ENCODE results near the gene ATXN1. TPM values are rescaled to one million over a fixed set of nuclear protein-coding genes. Genes with fewer than 3 reads are reported as not detected.

Gene ATXN1
- total and polyA plus RNA-seq, 2 experiments from 2014 or later, result 14.2 to 20.1 TPM

DNA sequence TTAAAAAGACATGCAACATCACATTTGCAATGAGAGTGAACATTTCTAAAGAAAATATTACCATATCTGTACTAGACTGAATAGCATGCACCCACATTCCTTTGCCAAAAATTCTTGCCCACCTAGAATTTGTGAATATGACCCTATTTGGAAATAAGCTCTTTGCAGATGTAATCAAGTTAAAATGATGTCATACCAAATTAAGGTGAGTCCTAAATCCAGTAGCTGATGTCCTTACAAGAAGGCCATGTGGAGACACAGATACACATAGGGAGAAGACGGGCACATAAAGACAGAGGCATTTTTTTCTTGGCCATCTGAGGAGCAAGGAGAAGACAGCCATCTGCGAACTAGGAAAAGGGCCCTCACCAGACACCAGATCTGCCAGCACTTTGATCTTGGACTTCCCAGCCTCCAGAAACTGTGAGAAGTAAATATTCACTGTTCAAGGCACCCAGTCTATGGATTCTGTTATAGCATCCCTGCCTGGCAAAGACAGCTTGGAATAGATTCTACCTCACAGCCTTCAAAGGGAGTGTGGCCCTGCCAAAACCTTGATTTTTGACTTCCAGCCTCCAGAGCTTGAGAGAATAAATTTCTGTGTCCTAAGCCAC is 22.8 kb upstream of the ATXN1 start:
- Histone ChIP-seq H4K20me1 (ENCODE audit: insufficient read depth) (no peaks in the 10 kb centered on the region), H3K36me3 (ENCODE audit: low read depth) (no peaks in the 10 kb centered on the region), H3K9ac (no peak overlapping the region), H3K27ac (no peak overlapping the region), H3K4me1 (ENCODE audit: insufficient read depth) (peaks cover 5% of the 10 kb centered on the region; the same call in 1 of the 2 replicates), H3F3A (ENCODE audit: insufficient read depth) (no peaks in the 10 kb centered on the region), H3K9me2 (ENCODE audit: insufficient read depth) (no peaks in the 10 kb centered on the region), H3K4me2 (ENCODE audit: unreplicated experiment) (no peak overlapping the region), H3K27me3 (replicated peaks; ENCODE audit: insufficient read depth) (no peaks in the 10 kb centered on the region), H3K79me2 (ENCODE audit: insufficient read depth) (no peaks in the 10 kb centered on the region), H3K9me3 (ENCODE audit: low read depth) (no peaks in the 10 kb centered on the region), H3K4me3 (no peak overlapping the region), H2AFZ (no peak overlapping the region)
- in situ Hi-C loops (cut with MboI), result no loop called here
- TF ChIP-seq EZH2phosphoT487 (IDR thresholded peaks at IDR 0.05; ENCODE audit: insufficient read depth, low read depth), result no peak
- TF ChIP-seq EZH2 (IDR thresholded peaks at IDR 0.05; ENCODE audit: insufficient read depth, poor library complexity, severe bottlenecking), result no peak
- DNase-seq, result no peak
- WGBS, 2 experiments (ENCODE audit: low coverage in 1 of 2, low lambda C conversion rate in 2 of 2, missing lambda C conversion rate in 2 of 2), result 86 to 91% methylated on average over 2 of the region's 2 CpGs

DNA sequence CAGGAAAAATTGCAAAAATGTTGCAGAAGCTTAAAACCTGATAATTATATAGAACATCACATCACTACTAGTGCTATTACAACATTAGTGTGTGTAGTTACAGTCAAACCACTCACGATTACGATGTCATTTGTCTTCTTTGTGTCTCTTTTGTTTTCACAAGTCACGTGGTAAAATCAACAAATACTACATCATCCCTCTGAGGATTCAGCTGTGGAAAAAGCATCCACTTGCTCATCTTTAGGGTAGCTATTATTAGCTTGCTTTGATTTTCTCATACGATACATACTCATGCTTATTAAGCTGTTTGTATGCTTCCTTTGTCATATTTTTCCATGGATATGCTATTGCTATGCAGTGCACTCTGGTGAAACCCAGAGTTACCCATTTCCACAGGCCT is 22.2 kb upstream of the ATXN1 start:
- H3K4me2 ChIP-seq (ENCODE audit: unreplicated experiment), result no peak overlapping the region
- 88 to 95% methylated on average over 4 of the region's 4 CpGs for WGBS, 2 experiments (ENCODE audit: low coverage in 1 of 2, low lambda C conversion rate in 2 of 2, missing lambda C conversion rate in 2 of 2)

DNA sequence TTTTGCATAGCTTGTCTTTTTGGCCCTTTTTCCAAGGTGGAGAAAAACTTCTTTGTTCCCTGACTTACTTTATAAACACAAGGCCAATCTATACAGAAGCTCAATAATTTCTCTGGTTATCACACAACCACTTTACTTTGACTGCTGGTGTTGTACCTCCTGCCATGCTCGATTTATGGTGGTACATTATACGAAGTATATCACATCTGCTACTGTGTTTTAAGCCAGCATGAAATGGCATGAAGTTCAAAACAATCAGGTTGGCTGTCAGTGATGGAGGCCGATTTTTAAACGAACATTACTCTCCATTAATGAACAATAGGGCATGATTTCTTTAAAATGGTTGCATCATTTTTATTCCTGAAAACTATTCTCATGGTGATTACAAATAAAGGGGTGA is 21.0 kb upstream of the ATXN1 start:
- H3K9ac ChIP-seq, result no peak overlapping the region
- TF ChIP-seq EZH2phosphoT487 (IDR thresholded peaks at IDR 0.05; ENCODE audit: insufficient read depth, low read depth) (no peak), EZH2 (IDR thresholded peaks at IDR 0.05; ENCODE audit: insufficient read depth, poor library complexity, severe bottlenecking) (no peak)
- H3K27ac ChIP-seq, result no peak overlapping the region
- H3K9me2 ChIP-seq (ENCODE audit: insufficient read depth), result no peaks in the 10 kb centered on the region
- no peaks in the 10 kb centered on the region for H3K9me3 ChIP-seq (ENCODE audit: low read depth)
- no peaks in the 10 kb centered on the region for H3K36me3 ChIP-seq (ENCODE audit: low read depth)
- no peaks in the 10 kb centered on the region for H3K79me2 ChIP-seq (ENCODE audit: insufficient read depth)
- WGBS, 2 experiments (ENCODE audit: low coverage in 1 of 2, low lambda C conversion rate in 2 of 2, missing lambda C conversion rate in 2 of 2), result 77 to 82% methylated on average over 4 of the region's 4 CpGs
- no peaks in the 10 kb centered on the region for H3K27me3 ChIP-seq (replicated peaks; ENCODE audit: insufficient read depth)
- no peaks in the 10 kb centered on the region for H4K20me1 ChIP-seq (ENCODE audit: insufficient read depth)
- in situ Hi-C loops (cut with MboI), result no loop called here
- no peak for DNase-seq
- no peak overlapping the region for H3K4me3 ChIP-seq
- H2AFZ ChIP-seq, result no peak overlapping the region
- no peaks in the 10 kb centered on the region for H3F3A ChIP-seq (ENCODE audit: insufficient read depth)
- H3K4me1 ChIP-seq (ENCODE audit: insufficient read depth), result peaks cover 3% of the 10 kb centered on the region; the same call in 1 of the 2 replicates
- no peak overlapping the region for H3K4me2 ChIP-seq (ENCODE audit: unreplicated experiment)

More for the DNA sequence above, 22.2 kb upstream of the ATXN1 start:
- H3K79me2 ChIP-seq (ENCODE audit: insufficient read depth), result no peaks in the 10 kb centered on the region
- TF ChIP-seq EZH2phosphoT487 (IDR thresholded peaks at IDR 0.05; ENCODE audit: insufficient read depth, low read depth), result no peak
- no peak for TF ChIP-seq EZH2 (IDR thresholded peaks at IDR 0.05; ENCODE audit: insufficient read depth, poor library complexity, severe bottlenecking)
- in situ Hi-C loops (cut with MboI), result no loop called here
- H3K4me1 ChIP-seq (ENCODE audit: insufficient read depth), result peaks cover 5% of the 10 kb centered on the region; the same call in 1 of the 2 replicates
- no peak overlapping the region for H3K4me3 ChIP-seq
- no peaks in the 10 kb centered on the region for H3K9me2 ChIP-seq (ENCODE audit: insufficient read depth)
- DNase-seq, result no peak
- no peaks in the 10 kb centered on the region for H3K27me3 ChIP-seq (replicated peaks; ENCODE audit: insufficient read depth)
- H3F3A ChIP-seq (ENCODE audit: insufficient read depth), result no peaks in the 10 kb centered on the region
- H3K9me3 ChIP-seq (ENCODE audit: low read depth), result no peaks in the 10 kb centered on the region
- no peak overlapping the region for H3K27ac ChIP-seq
- H4K20me1 ChIP-seq (ENCODE audit: insufficient read depth), result no peaks in the 10 kb centered on the region
- H3K36me3 ChIP-seq (ENCODE audit: low read depth), result no peaks in the 10 kb centered on the region
- H2AFZ ChIP-seq, result no peak overlapping the region
- H3K9ac ChIP-seq, result no peak overlapping the region

DNA sequence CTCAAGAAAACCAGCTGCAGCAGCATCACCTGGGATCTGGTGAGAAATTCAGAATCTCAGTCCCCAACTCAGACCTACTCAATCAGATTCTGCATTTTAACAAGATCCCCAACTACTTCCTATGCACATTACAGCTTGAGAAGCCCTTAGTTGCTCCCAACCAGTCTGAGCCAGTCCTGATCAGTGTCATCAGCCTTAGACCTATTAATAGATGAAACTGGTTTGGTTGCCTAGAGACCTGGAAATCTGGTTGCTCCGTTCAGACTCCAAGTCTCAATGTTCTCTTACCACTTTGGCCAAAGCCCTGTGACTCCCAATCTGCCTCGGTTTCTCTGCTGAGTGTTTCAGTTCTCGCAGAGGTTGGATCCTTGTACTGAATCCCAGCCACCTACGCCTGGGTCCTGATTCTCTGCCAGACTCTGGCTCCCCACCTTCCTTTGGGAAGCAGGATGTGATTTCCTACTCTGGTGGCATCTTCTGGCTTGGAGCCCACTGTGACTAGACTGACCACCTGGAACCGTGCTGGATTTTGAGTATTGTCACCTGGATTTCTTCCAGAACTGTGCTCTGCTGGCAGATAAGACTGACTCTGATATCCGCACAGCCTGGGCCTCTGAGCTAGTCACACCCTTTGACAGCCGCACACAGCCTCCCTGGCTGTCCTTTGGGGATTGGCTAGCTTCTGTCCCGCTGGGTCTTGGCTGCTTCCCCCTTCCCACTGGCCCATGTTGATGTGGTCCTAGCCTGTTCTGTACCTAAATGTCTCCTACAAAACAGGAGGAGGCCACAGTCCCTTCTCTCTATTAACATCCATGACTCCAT is 20.3 kb upstream of the ATXN1 start:
- in situ Hi-C loops (cut with MboI), result no loop called here
- 82 to 90% methylated on average over 8 of the region's 8 CpGs for WGBS, 2 experiments (ENCODE audit: low coverage in 1 of 2, low lambda C conversion rate in 2 of 2, missing lambda C conversion rate in 2 of 2)
- no peak overlapping the region for H2AFZ ChIP-seq

More for the DNA sequence above, 20.3 kb upstream of the ATXN1 start:
- Histone ChIP-seq H3F3A (ENCODE audit: insufficient read depth) (no peaks in the 10 kb centered on the region), H3K79me2 (ENCODE audit: insufficient read depth) (no peaks in the 10 kb centered on the region), H3K27me3 (replicated peaks; ENCODE audit: insufficient read depth) (no peaks in the 10 kb centered on the region), H3K4me1 (ENCODE audit: insufficient read depth) (no peaks in the 10 kb centered on the region), H4K20me1 (ENCODE audit: insufficient read depth) (no peaks in the 10 kb centered on the region), H3K4me3 (no peak overlapping the region), H3K9ac (no peak overlapping the region), H3K4me2 (ENCODE audit: unreplicated experiment) (no peak overlapping the region), H3K36me3 (ENCODE audit: low read depth) (no peaks in the 10 kb centered on the region), H3K27ac (no peak overlapping the region), H3K9me2 (ENCODE audit: insufficient read depth) (no peaks in the 10 kb centered on the region), H3K9me3 (ENCODE audit: low read depth) (no peaks in the 10 kb centered on the region)
- DNase-seq, result no peak
- TF ChIP-seq EZH2phosphoT487 (IDR thresholded peaks at IDR 0.05; ENCODE audit: insufficient read depth, low read depth) (no peak), EZH2 (IDR thresholded peaks at IDR 0.05; ENCODE audit: insufficient read depth, poor library complexity, severe bottlenecking) (no peak)

Measured in GM23248 (cell line).